ENCODE results near the gene C1RL.

GRCh38 chr12:7112041-7112440, 3.0 kb upstream of the C1RL start:
- TF ChIP-seq EZH2 (IDR thresholded peaks at IDR 0.05; ENCODE audit: low read depth) (no peak), CTCF (conservative IDR thresholded peaks at IDR 0.05) (no peak)

Data from PC-9 (cell line).